Measurements from ENCODE around the gene MYOF.
"Not testable (repeated sequence)": the region's sequence is repeated elsewhere in the genome, so short reads cannot be mapped to it uniquely, and the experiment has no call there.

Gene MYOF

DNA sequence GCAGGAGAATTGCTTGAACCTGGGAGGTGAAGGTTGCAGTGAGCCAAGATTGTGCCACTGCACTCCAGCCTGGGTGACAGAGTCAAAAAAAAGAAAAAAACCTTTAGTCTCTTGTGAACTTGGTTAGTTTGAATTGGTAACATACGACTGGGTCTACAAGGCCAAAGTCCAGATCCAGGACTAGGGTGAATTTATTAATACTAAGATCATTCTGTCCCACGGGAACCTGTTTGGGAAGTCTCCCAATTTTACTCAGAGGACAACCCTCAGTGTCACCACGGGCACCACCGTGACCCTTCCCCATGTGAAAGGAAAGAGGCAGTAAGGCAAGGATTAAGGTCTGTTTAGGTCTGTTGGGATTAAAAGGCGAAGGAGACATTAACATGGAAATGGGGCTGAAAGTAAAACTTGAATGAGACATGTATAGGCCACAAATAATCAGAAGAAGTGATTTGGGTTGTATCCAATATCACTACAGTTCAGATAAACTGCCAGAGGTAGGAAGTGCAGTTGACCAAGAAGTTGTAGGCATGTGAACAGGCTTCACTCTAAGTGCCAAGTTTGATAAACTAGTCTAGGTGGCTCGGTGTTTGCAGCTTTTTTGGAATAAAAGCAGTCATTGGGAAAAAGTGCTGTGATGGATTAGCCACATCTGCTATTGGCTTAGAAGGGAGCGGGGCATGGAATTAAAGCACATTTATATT lies 30.7 kb downstream of the MYOF start:
- no peak for DNase-seq

DNA sequence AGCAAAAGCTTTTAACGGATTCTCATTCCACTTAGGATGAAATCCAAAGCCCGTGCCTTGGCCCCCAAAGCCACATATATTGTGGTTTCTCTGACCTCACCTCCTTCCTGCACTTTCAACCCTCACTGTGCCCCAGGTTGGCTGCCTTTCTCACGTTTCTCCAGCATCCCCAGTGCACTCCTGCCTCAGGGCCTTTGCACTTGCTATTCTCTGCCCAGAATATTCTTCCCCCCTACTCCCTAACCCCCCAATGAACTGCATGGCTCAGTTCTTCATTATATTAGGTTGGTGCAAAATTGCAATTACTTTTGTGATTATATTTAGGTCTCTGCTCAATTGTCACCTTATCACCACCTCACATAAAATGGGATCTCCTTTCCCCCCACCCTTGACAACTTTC lies 34.2 kb downstream of the MYOF start:
- no peak for DNase-seq

DNA sequence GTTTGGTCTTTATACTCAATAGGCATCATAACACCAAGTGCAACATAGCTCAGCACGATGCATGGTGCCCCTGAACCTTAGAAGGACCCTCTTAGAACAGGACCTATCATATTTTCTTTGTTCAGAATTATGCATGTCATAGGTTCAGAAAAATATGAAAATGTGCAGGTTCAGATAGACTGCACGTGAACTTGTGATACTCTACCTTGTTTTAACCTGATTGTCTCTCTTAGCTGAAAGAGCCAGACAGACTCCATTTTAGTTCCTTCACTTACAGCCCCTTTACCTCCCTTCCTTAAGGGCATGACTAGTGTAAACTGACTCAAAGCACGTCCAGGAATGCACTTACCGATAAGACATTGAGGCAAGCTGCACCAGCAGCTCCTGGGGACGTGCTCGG lies 35.1 kb downstream of the MYOF start:
- DNase-seq, result no peak

DNA sequence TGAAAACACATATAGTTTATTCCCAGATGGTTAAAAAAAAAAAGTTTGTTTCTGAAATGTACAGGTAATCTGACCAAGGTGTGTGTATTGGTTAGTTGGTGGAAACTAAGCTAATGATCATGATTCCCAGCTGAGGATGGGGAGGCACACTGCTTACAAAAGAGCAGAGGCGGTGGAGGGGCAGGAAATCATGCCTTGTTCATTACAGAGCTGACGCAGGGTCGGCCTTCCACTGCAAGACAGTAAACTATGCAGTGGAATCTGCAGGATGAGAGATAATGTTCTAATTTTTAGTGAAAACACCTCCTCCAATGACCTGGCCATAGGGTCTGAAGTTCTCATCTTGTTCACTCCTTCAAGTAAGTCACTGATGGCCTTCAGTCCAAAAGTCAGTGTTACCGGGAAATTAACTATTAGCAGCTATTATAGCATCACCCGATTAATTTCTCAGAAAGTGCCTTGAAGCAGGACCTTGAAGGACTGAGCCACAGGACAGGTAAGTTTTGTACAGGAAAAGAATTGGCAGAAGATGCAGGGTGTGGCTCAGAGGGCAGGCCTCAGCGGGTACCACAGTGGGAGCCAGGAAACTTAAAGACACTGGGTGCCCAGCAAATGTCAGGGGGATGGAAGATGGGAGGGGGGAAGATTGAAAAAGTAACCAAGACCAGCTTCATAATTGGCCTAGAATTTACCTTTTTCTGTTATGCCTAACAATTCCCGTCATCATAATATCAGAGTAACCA lies 36.0 kb downstream of the MYOF start:
- DNase-seq, result no peak

DNA sequence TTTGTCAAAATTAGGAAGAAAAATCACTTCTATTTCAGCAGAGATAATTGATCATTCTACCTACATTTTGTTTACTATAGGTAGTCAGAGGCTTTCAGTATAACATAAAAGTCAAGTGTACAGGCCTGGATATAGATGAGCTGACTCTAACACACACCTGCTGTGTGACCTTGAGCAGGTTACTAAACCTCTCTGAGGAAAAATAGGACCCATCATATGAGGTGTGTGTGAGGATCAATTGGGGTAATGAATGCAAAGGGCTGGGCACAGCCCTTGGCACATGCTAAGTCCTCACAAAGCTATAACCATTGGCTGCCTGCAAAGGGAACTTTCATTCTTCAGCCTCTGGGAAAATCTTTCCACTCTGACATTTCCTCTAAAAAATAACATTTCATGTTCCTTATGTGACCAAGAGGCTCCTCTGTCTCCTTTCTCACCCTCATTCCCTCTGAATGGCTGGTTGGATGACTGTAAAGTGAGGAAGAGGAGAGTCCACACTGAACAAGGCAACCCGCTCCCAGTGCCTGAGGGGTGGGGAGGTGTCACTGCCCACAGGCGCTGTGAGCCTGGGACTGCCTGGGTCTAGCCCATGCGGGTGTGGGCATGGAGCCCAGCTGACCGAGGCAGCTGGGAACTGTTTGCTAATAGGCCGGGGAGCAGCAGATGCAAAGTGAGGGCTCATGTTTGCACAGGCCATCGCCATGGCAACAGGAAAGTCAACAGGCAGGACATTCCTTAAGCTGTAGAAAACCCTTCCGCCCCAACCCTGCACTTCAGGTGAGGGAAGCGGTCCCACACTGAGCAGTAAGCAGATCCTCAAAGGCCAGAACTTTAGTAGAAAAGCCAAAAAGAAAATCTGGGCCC lies 36.8 kb downstream of the MYOF start:
- no peak for DNase-seq

DNA sequence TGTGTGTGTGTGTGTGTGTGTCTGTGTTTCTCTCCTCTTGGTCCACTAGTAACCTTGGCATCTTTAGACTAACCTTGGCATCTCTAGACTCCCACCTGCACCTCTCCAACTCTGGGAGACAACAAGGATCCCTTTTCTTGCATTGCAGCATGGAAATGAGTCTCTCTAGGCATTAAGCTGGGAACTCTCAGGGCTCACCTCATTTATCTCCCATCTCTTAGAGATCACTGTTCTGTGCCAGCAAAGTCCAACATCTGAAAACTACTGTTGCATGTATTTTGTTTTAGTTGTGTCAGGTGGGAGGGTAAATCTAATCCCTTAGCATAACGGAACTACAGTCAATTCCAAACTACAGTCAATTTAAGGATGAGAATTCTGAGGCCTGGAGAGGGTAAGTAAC lies 38.7 kb downstream of the MYOF start:
- no peak for DNase-seq

DNA sequence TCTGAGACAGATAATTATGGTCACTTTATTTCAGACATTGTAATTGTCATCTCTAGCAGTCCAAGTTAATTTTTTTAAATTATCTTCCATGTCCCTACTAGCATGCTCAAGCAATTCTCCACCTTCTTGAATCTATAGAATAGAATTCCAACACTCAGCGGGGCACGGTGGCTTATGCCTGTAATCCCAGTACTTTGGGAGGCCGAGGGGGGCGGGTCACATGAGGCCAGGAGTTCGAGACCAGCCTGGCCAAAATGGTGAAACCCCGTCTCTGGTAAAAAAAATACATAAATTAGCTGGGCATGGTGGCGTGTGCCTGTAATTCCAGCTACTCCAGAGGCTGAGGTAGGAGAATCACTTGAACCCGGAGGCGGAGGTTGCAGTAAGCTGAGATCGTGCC lies 39.4 kb downstream of the MYOF start:
- DNase-seq, result not testable (repeated sequence)

DNA sequence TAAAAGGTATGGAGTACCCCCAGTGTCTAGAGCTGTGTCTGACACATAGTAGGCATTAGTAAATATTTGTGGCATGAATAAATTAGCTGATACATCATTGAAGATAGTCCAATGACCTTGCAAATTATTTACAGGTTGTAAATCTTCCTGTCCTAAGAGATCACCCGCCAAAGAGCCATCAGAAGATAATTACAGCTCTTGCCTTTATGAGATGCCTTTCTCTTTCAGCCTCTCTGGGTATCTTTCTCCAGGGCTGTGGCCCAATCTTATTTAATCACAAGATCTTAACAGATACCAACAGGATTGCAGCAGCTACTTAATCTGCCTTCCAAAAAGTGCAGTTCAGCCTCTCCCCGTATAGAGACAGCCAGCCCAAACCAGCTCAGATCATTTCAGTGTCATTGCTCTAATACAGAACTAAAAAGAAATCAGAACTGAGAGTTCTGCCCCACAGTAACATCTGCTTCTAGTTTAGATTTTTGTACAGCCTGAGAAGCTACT lies 41.5 kb downstream of the MYOF start:
- no peak for DNase-seq

DNA sequence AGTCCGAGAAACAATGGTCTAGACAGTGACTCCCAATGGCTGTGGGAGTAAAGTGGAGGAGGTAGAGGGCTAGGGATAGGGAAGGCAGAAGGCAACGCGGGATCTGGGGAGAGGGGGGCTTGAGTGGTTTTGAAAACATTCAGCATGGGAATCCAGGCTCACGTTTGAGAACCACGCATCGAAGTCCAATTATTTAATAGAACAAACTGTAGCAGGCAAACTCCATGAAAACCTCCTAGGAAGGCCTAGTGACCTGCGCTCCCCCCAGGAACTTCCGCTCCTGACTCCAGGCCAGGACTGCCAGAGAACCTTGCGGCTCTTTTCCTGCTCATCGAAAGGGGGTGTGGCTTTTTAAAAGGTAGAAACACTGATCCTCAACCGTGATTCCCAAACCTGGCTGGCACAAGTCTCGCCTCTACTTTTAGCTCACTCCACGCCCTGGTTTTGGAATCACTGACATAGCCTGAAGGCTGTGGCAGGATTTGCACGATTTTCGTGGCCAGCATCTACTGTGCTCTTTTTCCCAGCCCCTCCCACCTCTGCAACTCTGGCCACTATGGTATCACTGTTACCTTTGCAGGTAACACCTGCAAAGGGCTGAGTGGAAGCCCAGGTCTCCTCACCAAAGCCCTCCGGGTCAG lies 43.4 kb downstream of the MYOF start:
- DNase-seq, result no peak

DNA sequence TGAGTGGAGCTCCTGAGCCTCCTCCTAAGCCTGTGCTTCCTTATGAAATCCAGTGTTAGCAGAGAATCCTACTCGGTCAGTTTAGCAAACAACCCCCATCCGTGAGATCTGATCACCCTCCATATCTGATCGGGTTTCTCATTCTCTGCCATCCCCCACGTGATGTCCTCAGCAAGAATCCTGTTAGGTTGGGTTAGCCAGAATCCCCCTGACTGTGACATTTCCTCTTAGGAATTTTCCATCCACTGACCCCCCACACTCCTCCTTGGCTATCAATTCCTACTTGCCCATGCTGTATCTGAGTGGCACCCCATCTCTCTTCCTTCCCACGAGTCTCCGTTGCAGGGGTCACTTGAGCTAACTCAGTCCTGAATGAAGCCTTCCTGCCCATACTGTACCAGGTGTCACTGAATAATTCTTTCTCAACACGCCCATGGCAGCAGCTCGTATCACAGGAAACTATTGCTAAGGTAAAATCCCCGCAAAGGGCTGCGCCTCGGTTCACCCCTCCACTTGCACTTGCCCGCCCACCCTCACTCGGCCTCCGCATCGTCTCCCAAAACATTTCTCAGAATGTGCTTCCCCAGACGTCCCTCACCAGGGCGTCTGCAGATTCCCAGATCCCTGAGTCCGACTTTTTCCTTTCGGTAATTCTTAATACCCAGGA lies 44.1 kb downstream of the MYOF start:
- DNase-seq, result no peak

DNA sequence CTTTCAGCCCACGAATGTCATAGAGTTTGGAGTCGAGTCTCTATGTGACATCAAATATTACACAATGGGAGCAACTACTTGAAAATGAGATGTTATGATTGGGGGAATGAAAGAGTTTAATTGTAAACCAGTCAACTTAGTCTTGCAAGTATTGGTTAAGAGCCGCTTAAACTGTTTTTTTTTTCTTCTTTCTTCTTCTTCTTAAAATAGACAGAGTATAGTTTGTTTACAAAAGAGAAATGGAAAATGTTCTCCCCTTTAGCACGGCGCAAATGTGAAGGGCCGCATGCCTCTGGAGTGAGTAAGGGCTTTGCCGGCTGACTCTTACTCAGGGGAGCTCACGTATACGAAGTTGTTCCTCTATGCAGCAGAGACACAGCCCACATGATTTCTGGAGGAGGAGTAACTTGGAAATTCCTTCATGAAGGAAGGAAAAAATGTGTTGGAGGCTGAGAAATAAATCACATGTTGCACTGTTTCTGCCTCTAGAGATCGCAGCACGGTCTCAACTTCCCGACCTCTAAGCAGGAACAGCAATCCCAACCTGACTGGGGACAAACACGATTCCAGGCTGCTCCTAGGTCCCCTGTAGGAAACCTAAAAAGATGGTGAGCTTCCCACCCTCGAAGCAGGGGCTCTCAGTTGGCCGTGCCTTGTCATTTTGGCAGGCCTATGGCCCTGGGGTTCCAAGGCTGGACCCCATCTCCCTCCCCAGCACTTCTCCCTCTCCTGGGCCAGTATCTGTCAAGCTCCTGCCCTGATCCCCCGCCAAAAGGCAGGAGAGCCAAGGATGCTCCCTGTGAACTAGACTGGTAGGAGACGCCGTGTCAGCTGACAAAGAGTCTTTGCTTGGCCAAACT lies 44.8 kb downstream of the MYOF start:
- DNase-seq, result peak in 1 of 2 donors; percentile 52

DNA sequence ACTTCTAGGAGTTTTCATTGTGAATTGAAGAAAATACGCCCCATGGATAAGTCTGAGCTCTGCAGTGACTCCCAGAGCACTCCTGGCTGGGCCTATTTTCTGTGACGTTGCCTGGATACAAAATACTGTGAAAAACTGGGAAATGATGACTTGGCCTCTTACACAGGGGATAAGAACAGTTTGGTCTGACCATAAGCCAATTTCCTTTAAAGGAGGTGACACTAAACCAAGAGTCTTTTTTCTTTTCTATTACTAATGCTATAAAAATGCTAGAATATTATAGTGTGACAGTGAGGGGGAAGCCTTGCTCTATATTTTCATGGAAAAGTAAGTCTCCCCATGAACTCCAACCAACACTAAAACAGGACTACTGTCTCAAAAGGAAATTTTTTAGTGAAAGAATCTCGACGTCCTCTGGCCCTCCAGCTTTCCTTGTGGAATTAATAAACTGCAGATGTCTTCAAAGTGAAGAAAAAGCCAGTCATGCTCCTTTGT lies 45.5 kb downstream of the MYOF start:
- no peak for DNase-seq

DNA sequence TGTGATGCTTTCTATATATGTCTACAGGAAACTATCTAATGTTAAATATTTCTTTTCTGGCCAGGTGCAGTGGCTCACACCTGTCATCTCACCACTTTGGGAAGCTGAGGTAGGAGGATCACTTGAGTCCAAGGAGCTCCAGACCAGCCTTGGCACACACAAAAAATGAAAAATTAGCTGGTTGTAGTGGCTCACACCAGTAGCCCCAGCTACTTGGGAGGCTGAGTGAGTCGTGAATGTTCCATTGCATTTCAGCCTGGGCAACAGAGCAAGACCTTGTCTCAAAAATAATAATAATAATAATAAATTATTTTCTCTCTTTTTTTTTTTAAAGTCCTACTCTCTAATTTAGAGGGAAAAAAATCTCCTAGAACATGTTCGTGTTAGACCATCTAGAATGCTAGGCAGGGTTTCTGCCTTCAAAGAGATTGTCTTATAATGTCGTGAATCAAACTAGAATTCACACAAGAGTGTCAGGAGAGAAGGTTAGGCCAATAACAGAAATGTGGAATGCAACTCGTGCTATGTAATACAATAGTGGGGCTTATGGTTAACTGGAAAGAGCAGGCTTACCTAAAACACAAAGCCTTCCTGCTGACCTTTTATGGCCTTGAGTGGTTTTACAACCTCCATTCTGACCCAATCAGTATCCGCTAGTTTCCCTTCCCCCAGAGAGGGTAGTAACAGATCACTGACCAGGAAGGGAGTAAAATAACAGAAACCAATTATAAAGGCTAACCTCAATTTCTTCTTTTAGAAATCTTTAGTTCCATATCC lies 46.3 kb downstream of the MYOF start:
- no peak for DNase-seq

DNA sequence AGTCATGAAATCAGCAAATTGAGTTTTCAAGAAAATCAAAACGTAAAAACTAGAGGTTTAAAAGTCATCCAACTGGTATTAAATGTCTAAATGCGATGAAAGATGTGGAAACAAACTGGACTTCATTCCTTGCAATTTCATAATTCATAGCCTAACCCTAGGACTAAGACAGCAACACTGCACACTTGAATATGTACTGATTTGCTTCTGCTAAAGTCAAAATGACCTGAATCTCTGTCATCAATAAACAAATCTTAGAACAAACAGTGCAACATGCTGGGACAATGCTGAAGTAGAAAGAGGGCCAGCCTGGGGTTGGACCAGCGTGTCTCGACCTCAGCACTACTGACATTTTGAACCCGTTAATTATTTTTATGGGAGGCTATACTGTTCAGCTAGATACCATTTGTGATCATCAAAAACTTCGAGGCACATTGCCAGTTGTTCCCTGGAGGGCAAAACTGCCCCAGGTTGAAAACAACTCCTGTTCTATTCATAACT lies 47.1 kb downstream of the MYOF start:
- DNase-seq, result no peak

DNA sequence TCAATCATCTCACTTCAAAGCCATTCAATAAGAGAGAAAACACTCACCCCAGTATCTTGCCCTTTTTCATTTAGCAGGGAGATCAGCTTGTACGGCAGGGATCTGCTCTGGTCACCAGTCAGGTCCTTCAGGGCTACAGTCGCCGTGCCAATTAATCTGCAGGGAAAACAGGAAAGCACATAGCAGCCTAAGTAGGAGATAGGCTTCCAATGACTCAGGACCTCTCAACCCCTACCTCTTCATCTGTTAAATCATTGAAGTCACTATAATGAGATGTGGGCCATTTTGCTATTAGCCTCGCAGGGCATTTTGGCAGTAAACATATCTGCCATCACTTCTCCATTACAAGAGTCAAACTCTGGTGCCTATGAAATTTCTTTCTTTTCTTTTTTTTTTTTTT lies 50.8 kb downstream of the MYOF start:
- DNase-seq, result no peak

DNA sequence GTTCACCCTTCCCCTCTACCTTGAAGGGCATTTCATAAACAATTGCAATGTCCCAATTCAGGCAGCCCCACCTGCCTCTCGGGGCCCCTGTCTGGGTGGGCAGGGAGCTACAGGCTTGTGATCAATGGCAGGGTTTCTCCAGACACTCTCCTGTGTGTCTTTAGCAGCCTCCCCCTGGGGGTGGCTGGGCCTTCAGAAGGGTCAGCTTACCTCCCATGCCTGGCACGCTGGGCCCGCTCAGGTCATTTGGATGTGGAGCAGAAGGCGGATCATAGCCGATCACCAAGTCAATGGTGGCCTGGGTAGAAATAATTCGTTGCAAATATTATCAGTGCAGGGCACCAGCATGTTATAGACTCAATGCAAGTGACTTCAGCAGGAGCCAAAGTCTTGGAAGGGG lies 56.3 kb downstream of the MYOF start:
- no peak for DNase-seq

DNA sequence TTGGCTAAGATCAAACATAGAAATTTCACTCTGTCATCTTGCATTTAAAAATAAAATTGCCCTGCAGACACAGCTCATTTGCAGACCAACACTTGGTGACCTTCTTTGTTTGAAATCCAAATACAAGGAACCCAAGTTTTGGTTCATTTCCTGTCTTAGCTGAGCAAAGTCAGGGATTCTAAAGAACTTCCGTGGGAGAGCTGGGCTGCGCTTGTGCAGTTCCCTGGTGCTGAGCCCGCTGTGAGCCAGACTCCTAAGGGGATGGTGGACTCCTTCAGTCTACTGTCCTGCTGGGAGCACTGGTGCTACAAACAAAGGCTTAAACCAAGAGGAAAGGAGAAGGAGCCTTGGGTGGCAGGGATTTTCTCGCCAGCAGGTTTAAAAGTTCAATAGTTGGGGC lies 60.0 kb downstream of the MYOF start:
- no peak for DNase-seq

DNA sequence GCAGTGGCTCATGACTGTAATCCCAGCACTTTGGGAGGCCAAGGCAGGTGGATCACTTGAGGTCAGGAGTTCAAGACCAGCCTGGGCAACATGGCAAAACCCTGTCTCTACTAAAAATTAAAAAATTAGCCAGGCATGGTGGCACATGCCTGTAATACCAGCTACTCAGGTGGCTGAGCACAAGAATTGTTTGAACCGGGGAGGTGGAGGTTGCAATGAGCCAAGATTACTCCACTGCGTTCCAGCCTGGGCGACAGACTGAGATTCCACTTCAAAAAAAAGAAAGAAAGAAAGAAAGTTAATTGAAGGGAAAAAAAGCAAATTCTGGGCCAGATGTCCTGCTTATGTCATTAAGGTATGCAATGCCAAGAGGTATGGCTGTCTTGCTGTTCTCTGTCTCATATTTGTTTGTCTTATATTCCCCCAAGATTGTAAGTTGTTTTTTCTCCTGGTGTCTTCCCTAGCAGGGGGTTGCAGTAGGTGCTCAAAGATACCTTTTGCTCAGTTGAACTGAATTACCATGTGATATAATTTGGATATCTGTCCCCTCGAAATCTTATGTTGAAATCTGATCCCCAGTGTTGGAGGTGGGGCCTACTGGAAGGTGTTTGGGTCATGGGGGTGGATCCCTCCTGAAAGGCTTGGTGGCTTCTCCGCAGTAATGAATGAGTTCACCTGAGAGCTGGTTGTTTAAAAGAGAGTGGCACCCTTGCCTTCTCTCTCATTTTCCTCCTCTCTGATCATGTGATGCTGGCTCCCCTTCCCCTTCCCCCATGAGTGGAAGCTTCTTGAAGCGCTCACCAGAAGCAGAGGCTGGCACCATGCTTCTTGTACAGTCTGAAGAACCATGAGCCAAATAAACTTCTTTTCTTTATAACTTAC lies 60.9 kb downstream of the MYOF start:
- DNase-seq, result no peak

DNA sequence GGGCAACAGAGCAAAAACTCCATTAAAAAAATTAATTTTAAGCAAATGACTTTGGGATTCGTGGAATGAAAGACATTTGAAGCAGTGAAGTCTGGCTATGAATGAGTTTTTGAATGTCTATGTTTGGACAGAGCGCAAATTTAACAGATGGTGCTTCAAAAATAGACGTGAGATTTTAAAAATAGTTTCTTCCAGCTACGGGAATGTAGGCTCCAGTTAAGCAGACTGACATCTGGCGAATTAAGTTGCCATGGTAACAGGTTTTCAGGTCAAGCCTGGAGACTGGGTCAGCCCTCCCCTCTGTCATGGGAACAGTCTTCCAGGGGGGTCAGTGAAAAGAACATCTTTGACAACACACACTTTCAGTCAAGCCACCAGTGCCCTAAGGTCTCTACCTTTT lies 62.0 kb downstream of the MYOF start:
- DNase-seq, result no peak

All from CD4-positive, alpha-beta T cell treated with Interleukin-1 beta for 1 hour (primary cell).